ENCODE results near the gene MAMDC4. TPM values are rescaled to one million over a fixed set of nuclear protein-coding genes. Genes with fewer than 3 reads are reported as not detected.

The MAMDC4 gene
- 0.32 and 1.1 TPM in 2 replicates for total RNA-seq

DNA sequence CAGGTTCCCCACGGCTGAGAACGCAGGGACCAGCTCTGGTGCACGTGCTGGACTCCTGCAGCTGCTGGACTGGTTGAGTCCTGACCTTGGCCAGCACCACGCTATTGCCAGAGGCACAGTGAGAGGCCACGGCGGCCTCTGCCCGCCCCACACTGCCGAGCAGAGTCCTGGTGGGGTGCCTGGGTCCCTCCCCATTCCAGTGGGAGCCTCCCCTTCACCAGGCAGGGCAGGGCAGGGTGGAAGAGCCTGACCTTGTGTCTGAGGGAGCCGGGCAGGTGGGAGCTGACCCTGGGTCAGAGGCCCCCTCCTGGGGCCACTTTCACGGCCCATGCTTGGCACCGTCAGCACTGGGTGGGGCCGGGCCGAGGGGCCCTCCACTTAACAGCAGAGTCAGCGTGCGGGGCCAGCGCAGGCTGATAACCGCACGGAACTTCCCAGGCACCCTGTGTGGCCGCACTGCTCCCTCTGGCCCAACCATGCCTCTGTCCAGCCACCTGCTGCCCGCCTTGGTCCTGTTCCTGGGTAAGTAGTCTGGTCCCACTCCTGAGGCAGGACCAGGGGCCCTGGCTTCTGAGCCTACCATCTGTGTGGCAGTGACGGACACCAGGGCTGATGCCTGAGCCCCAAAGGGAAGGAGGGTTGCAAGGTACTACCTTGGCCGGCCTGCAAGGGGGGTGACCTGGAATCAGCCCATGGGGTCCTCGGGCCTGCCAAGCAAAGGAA lies at the start of gene MAMDC4:
MAMDC4 (plus strand) TSS at position 406 of the 723 bp plus-strand sequence; CDS start at position 477, 71 bp downstream.

DNA sequence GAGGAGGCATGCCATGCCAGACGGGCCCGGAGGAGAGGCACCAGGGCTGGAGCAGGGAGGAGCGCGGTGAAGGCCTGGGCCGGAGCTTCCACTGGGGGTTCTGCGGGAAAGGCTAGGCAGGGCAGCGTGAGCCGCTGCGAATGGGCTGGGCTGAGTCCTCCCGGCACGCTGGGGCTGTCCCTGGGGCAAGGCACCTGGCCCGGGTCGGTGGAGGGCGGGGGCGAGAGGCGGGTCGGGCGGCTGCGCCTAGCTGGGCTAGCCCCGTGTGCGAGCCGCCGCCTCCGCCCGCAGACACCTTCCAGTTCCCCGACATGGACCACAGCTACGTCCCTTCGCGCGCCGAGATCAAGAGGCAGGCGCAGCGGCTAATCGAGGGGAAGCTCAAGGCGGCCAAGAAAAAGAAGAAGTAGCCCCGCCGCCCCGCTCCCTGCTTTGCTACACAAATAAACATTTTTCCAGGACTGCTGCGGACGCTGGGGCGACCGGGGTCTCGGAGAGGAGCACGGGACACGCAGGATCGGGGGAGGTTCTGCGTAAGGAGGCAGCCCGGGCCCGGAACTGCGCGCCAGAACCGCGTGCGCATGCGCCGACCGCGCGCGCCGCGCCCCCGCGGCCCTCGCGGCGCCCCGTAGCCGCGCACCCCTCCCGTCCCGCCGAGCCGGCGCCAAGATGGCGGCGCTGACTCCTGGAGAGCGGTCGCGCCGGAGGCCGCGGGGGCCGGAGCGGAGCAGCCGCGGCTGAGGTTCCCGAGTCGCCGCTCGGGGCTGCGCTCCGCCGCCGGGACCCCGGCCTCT lies 44.7 kb upstream of the MAMDC4 start, which contains the start of gene RABL6:
RABL6 (plus strand) TSS at position 668 of the 794 bp plus-strand sequence. CDS start 249 bp downstream, outside the sequence.

DNA sequence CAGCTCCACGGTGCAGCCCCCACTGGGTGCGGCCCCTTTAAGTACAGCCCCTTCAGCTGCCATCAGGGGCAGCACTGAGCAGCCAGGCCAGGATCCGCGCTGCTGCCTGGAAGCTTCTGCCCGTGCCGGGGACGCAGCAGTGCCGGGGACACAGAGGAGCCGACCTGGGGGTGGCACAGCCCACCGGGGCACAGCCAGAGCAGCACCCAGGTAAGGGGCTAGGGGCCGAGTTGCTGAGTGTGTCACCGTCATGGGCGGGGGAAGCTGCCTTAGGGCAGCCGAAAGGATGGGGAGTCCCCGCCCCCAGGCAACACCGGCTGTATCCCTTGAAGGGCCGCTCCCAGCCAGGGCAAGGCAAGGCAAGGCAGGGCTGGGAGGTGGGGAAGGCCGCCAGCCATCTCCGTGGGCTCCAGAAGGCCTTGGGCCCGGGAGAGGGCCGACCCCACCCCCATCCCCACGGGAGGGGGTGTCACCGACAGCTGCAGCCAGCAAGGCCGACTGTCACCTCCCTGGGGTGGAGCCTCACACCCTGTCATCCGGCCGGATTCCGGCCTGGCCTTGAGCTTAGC lies 9.7 kb upstream of the MAMDC4 start, which contains the start of gene AJM1:
AJM1 (plus strand) TSS at position 99 of the 569 bp plus-strand sequence. CDS start 1,937 bp downstream, outside the sequence.

DNA sequence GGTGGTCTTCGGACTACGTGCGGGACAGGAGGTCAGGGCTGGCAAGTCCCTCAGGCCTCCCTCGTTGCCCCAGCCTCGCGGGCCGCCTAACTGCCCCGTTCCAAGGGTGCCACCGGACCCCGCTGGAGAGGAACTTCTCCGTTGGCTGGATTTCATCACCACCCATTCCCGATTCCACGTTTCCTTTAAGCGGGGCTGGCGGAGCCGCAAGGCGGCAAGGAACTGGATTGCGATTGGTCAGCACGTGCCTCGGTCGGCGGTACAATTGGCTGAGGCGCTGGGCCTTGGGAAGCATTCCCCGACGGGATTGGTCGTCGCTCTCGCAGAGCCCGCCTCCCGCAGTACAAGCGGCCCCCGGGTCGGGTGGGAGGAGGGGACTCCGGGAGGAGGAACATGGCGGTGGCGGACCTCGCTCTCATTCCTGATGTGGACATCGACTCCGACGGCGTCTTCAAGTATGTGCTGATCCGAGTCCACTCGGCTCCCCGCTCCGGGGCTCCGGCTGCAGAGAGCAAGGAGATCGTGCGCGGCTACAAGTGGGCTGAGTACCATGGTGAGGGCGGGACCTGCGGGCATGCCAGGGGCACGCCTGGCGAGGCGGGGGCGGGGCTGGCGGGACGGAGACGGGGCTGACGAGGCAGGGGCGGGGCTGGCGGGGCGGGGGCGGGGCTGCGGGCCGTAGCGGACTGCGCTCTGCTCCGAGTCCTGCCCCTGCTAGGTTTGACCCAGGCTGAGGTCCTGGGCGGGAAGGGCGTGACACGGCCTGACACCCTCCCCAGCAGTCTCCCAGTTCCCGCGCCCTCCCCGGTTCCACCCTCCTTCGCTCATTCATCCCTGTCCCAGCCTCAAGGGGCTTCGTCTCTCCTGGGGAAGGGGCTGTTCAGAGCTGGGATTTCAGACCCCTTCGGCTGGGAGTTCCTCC lies 2.8 kb upstream of the MAMDC4 start, which contains the start of gene PHPT1:
PHPT1 (plus strand) TSS at position 372 of the 922 bp plus-strand sequence; CDS start at position 394, 22 bp downstream.

DNA sequence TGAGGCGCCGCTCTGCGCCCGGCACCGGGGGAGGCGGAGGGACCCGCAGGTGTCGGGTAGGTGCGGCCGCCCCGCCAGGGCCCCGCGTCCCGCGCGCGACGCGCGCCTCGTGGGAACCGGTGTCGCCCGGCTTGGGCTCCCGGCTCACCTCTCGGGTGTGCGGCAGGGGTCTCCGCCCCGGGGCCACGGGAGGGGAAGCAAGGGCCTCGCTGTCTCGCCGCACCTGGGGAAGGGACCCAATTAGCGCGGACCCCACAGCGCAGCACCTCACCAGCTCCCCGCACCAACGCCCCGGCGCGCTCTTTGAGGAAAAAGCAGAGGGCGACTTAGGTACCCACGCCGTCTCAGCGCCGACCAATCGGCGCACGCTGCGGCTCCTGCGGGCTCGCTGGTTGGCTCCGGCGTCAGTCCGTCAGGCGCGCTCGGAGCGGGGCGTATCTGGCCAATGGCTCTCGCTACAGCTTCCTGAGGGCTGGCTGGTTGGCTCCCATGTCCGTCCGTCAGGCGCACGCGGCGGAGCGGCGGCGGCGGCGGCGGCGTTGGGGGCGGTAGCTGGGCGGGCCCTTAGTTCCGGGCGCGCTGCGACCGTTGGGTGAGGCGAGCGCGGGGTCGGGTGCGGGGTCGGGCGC lies 33.9 kb downstream of the MAMDC4 start, which contains the start of gene TRAF2:
TRAF2 (plus strand) TSS at position 567 of the 629 bp plus-strand sequence. CDS start 12,225 bp downstream, outside the sequence.

Other genes with a start within 250 kb of the MAMDC4 start
- 6.1 and 8.7 TPM in 2 replicates for gene EGFL7, start 189.4 kb upstream of the MAMDC4 start, total RNA-seq
- gene AGPAT2, start 164.9 kb upstream of the MAMDC4 start, total RNA-seq, result 27.7 and 31.8 TPM in 2 replicates
- 0.69 and 1.1 TPM in 2 replicates for gene DIPK1B, start 139.8 kb upstream of the MAMDC4 start, total RNA-seq
- gene LCN10, start 109.4 kb upstream of the MAMDC4 start, total RNA-seq, result 0.16 TPM in 1 of 2 replicates, not detected in the other
- not detected in 2 replicates for gene LCN6, start 103.8 kb upstream of the MAMDC4 start, total RNA-seq
- not detected in 2 replicates for gene LCN8, start 94.1 kb upstream of the MAMDC4 start, total RNA-seq
- not detected in 2 replicates for gene LCN15, start 87.8 kb upstream of the MAMDC4 start, total RNA-seq
- 44.7 and 44.8 TPM in 2 replicates for gene TMEM141, start 61.0 kb upstream of the MAMDC4 start, total RNA-seq
- 0.32 and 0.43 TPM in 2 replicates for gene CCDC183, start 56.0 kb upstream of the MAMDC4 start, total RNA-seq
- gene RABL6, start 44.4 kb upstream of the MAMDC4 start, total RNA-seq, result 54.9 and 57.4 TPM in 2 replicates
- 0.95 and 1.5 TPM in 2 replicates for gene AJM1, start 9.9 kb upstream of the MAMDC4 start, total RNA-seq
- gene PHPT1, start 2.9 kb upstream of the MAMDC4 start, total RNA-seq, result 177 and 292 TPM in 2 replicates
- gene EDF1, start 14.0 kb downstream of the MAMDC4 start, total RNA-seq, result 386 and 552 TPM in 2 replicates
- gene TRAF2, start 34.2 kb downstream of the MAMDC4 start, total RNA-seq, result 6.0 and 9.2 TPM in 2 replicates
- gene FBXW5, start 92.4 kb downstream of the MAMDC4 start, total RNA-seq, result 107 and 184 TPM in 2 replicates
- gene C8G, start 92.9 kb downstream of the MAMDC4 start, total RNA-seq, result 0.32 and 0.69 TPM in 2 replicates
- not detected in 2 replicates for gene LCN12, start 99.9 kb downstream of the MAMDC4 start, total RNA-seq
- 0.79 and 6.0 TPM in 2 replicates for gene PTGDS, start 125.2 kb downstream of the MAMDC4 start, total RNA-seq
- 0.16 and 0.34 TPM in 2 replicates for gene LCNL1, start 130.6 kb downstream of the MAMDC4 start, total RNA-seq
- 5.8 and 8.5 TPM in 2 replicates for gene PAXX, start 140.1 kb downstream of the MAMDC4 start, total RNA-seq
- gene CLIC3, start 144.2 kb downstream of the MAMDC4 start, total RNA-seq, result 6.8 and 8.2 TPM in 2 replicates
- gene ABCA2, start 175.9 kb downstream of the MAMDC4 start, total RNA-seq, result 14.2 and 23.9 TPM in 2 replicates
- not detected in 2 replicates for gene FUT7, start 179.7 kb downstream of the MAMDC4 start, total RNA-seq
- 11.5 and 13.1 TPM in 2 replicates for gene NPDC1, start 193.8 kb downstream of the MAMDC4 start, total RNA-seq
- gene ENTPD2, start 201.7 kb downstream of the MAMDC4 start, total RNA-seq, result under 0.01 TPM in 1 of 2 replicates, not detected in the other
- gene SAPCD2, start 218.2 kb downstream of the MAMDC4 start, total RNA-seq, result 0.26 and 0.47 TPM in 2 replicates
- 16.2 and 18.1 TPM in 2 replicates for gene UAP1L1, start 225.2 kb downstream of the MAMDC4 start, total RNA-seq
- 73.7 and 76.9 TPM in 2 replicates for gene MAN1B1, start 234.6 kb downstream of the MAMDC4 start, total RNA-seq